Camera-type eye (tissue), 1 donor: Measurements from ENCODE around the gene IRAK2. TPM values are rescaled to one million over a fixed set of nuclear protein-coding genes. Genes with fewer than 3 reads are reported as not detected.

Source experiments
- total RNA-seq: library from RNA; depleted of rRNA; stranded (reverse); fragments of >200 nt; gene quantifications from one replicate; pipeline ENCODE4 v1.2.3, GENCODE V29; 2014

IRAK2 gene
- total RNA-seq = 4.5 TPM

DNA sequence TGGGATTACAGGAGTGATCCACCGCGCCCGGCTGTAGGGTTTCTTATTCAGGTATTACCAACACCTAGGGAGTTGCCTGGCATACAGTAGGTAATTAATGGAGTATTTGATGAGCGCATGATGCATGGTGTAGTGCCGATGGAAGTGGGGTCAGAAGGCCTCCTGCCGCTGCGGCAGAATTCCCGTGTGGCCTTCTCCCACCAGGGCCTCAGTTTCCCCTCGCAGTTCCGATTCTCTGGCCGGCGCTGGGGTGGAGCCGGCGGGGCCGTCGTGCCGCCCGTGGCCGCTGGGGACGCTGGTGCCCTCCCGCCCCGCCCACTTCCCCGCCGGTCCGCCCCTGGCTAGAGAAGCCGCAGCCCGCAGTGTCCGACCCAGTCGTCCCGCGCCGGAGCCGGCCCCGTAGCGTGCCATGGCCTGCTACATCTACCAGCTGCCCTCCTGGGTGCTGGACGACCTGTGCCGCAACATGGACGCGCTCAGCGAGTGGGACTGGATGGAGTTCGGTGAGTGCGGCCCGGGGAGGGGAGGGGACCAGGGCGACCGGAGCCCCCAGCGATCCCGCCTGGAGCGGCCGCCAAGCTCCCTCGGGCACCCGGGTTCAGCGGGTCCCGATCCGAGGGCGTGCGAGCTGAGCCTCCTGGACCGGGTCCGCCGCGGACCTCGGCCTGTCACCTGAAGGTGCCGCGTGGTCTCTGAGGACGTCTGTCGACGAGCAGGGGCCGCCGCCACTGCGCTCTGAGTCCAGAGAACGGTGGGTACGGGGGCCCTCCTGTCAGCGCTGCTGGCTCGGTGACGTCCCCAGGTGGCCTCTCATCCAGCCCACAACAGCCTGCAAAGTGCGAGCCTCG lies at the start of gene IRAK2:
Gene IRAK2, plus strand, starts transcription at position 374 of the 848 bp plus-strand sequence. Its CDS starts 36 bp downstream, at position 410.

GRCh38 chr3:10115326-10116137 lies 49.2 kb upstream of the IRAK2 start, which contains the start of gene BRK1:
BRK1 (plus strand) TSS chr3:10115675; CDS start chr3:10115702, 27 bp downstream.

DNA sequence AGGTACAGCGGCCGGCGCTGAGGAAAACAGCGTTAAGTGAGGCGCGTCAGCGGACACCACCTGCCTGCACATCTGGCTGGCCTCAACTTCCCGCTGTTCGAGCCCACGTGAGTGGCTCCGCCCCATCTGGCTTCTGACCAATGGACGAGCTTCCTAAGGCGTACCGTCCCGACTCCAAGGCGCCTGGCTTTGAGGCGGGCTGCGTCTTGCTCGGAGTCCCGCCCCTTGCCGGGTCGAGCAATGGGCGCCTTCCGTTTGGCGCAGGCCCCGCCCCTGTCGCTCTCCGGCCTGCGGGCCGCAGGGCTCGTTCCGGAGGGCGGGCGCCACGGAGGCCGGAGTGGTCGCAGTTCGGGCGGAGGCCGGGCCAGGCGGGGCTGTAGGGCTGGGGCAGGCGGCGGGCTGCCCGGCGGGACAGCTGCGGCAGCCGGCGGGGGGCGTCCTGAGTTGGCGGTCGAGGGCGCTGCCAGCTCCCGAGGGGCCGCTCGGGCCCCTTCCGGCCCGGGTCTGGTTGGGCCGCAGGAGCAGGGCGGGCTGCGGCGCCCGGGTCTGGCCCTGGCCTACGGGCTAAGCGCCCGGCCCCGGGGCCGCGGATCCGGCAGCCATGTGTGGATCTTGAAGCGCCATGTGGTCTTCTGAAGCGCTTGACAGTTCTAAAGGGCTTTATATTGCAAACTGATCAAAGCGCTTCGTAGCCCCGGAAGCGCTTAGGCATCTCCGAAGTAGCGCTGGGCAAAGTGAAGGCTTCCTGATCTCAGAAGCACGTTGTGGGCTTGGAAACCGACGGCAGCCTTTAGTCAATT lies 83.7 kb downstream of the IRAK2 start, which contains the start of gene TATDN2:
Gene TATDN2, plus strand, starts transcription at position 276 of the 800 bp plus-strand sequence. CDS start 742 bp downstream, outside the sequence.

GRCh38 chr3:10292505-10293419 lies 128.0 kb downstream of the IRAK2 start, which contains the start of gene GHRL:
GHRL (minus strand) TSS chr3:10292947; CDS start chr3:10290180, 2,767 bp downstream.

Other genes with a start within 250 kb of the IRAK2 start
- 28.1 TPM for gene IL17RC, start 247.8 kb upstream of the IRAK2 start, total RNA-seq
- gene CRELD1, start 231.1 kb upstream of the IRAK2 start, total RNA-seq = 51.0 TPM
- 2.9 TPM for gene PRRT3, start 212.5 kb upstream of the IRAK2 start, total RNA-seq
- 48.7 TPM for gene EMC3, start 178.1 kb upstream of the IRAK2 start, total RNA-seq
- gene FANCD2, start 138.5 kb upstream of the IRAK2 start, total RNA-seq = 11.7 TPM
- not detected for gene FANCD2OS, start 56.7 kb upstream of the IRAK2 start, total RNA-seq
- 92.9 TPM for gene BRK1, start 49.2 kb upstream of the IRAK2 start, total RNA-seq
- gene VHL, start 23.1 kb upstream of the IRAK2 start, total RNA-seq = 71.0 TPM
- 24.5 TPM for gene TATDN2, start 83.5 kb downstream of the IRAK2 start, total RNA-seq
- gene GHRL, start 128.0 kb downstream of the IRAK2 start, total RNA-seq = not detected
- gene SEC13, start 156.2 kb downstream of the IRAK2 start, total RNA-seq = 113 TPM